Measurements from ENCODE around the gene PDLIM7. TPM values are rescaled to one million over a fixed set of nuclear protein-coding genes. Genes with fewer than 3 reads are reported as not detected.

Gene PDLIM7
- total RNA-seq, 1 donor from 2014 or later = 144 TPM

GRCh38 chr5:177468685-177469628, 28.4 kb downstream of the PDLIM7 start:
- no peak for DNase-seq (ENCODE audit: low spot score)
- intact Hi-C loops (cut with DNase I) = no loop called here
- ATAC-seq = peak; percentile 14

GRCh38 chr5:177468329-177468684, 29.1 kb downstream of the PDLIM7 start:
- ATAC-seq (no peak), DNase-seq (ENCODE audit: low spot score) (no peak)
- intact Hi-C loops (cut with DNase I) = no loop called here

- no peak for ATAC-seq
- DNase-seq (ENCODE audit: low spot score) = no peak
- intact Hi-C loops (cut with DNase I) = no loop called here
Measured at GRCh38 chr5:177467436-177467835, 30.0 kb downstream of the PDLIM7 start.

GRCh38 chr5:177466861-177467260, 30.5 kb downstream of the PDLIM7 start:
- ATAC-seq (no peak), DNase-seq (ENCODE audit: low spot score) (no peak)
- intact Hi-C loops (cut with DNase I) = no loop called here

- intact Hi-C loops (cut with DNase I) = no loop called here
- DNase-seq (ENCODE audit: low spot score) (no peak), ATAC-seq (no peak)
Measured at GRCh38 chr5:177465044-177465443, 32.4 kb downstream of the PDLIM7 start.

GRCh38 chr5:177462021-177462670, 35.3 kb downstream of the PDLIM7 start:
- no peak for DNase-seq (ENCODE audit: low spot score)
- no peak for ATAC-seq
- intact Hi-C loops (cut with DNase I) = no loop called here

- ATAC-seq = no peak
- intact Hi-C loops (cut with DNase I) = loop anchor here (5.0 kb wide), 1 partner anchor 58 kb away; the partner anchor contains the start of gene PFN3
- no peak for DNase-seq (ENCODE audit: low spot score)
Measured at GRCh38 chr5:177459819-177460628, 37.4 kb downstream of the PDLIM7 start.

GRCh38 chr5:177459357-177459756, 38.0 kb downstream of the PDLIM7 start:
- intact Hi-C loops (cut with DNase I) = loop anchor here (5.0 kb wide), 1 partner anchor 57 kb away; the partner anchor contains the start of gene PFN3
- no peak for ATAC-seq
- no peak for DNase-seq (ENCODE audit: low spot score)

- intact Hi-C loops (cut with DNase I) = loop anchor here (5.0 kb wide), 1 partner anchor 57 kb away; the partner anchor contains the start of gene PFN3
- ATAC-seq (no peak), DNase-seq (ENCODE audit: low spot score) (no peak)
Measured at GRCh38 chr5:177458912-177459350, 38.5 kb downstream of the PDLIM7 start.

- intact Hi-C loops (cut with DNase I) = loop anchor here (5.0 kb wide), 1 partner anchor 56 kb away; the partner anchor contains the start of gene PFN3
- DNase-seq (ENCODE audit: low spot score) (no peak), ATAC-seq (no peak)
Measured at GRCh38 chr5:177457852-177458681, 39.3 kb downstream of the PDLIM7 start.

- ATAC-seq = peak; percentile 73
- intact Hi-C loops (cut with DNase I) = loop anchor here (5.0 kb wide), 1 partner anchor 55 kb away; the partner anchor contains the start of gene PFN3
- DNase-seq (ENCODE audit: low spot score) = no peak
Measured at GRCh38 chr5:177456976-177457851, 40.2 kb downstream of the PDLIM7 start.

GRCh38 chr5:177456591-177456964, 40.8 kb downstream of the PDLIM7 start:
- ATAC-seq (peak; percentile 3), DNase-seq (ENCODE audit: low spot score) (no peak)
- intact Hi-C loops (cut with DNase I) = loop anchor here (5.0 kb wide), 1 partner anchor 54 kb away; the partner anchor contains the start of gene PFN3

GRCh38 chr5:177455661-177456590, 41.5 kb downstream of the PDLIM7 start:
- DNase-seq (ENCODE audit: low spot score) (peak; percentile 96), ATAC-seq (peak; percentile 74)
- intact Hi-C loops (cut with DNase I) = loop anchor here (5.0 kb wide), 1 partner anchor 54 kb away; the partner anchor contains the start of gene PFN3

GRCh38 chr5:177455036-177455660, 42.3 kb downstream of the PDLIM7 start:
- intact Hi-C loops (cut with DNase I) = loop anchor here (5.0 kb wide), 1 partner anchor 53 kb away; the partner anchor contains the start of gene PFN3
- DNase-seq (ENCODE audit: low spot score) (peak; percentile 86), ATAC-seq (peak; percentile 11)

- intact Hi-C loops (cut with DNase I) = loop anchor here (5.0 kb wide), 1 partner anchor 52 kb away; the partner anchor contains the start of gene PFN3
- ATAC-seq = peak; percentile 69
- peak; percentile 96 for DNase-seq (ENCODE audit: low spot score)
Measured at GRCh38 chr5:177454397-177455035, 42.9 kb downstream of the PDLIM7 start.
